Liver (tissue), 3 donors: ENCODE data around the gene FMN2.

ENCODE experiments used
- ATF3 ChIP-seq: IDR thresholded peaks from 2 replicates; pipeline ENCODE4 v1.6.1; 2016; ENCODE audit warnings: antibody characterized with exemption
- CTCF ChIP-seq: fragments of 150-350 bp; IDR thresholded peaks from 2 replicates; pipeline ENCODE4 v1.5.1; 2017; ENCODE audit warnings: improper control_type of control experiment, low read depth, low read length; ENCODE audit not compliant: missing input control
- GABPA ChIP-seq, 2 donors: IDR thresholded peaks in 1 of 2; conservative IDR thresholded peaks in 1 of 2; 2 replicates each; pipeline ENCODE4 v1.6.1; 2016; ENCODE audit warnings: antibody characterized with exemption in 2 of 2, mild to moderate bottlenecking in 1 of 2, moderate library complexity in 1 of 2
- MAX ChIP-seq: IDR thresholded peaks from 2 replicates; pipeline ENCODE4 v1.6.1; 2016; ENCODE audit warnings: antibody characterized with exemption
- NR2F2 ChIP-seq: IDR thresholded peaks from 2 replicates; pipeline ENCODE4 v1.6.1; 2016; ENCODE audit warnings: antibody characterized with exemption
- RAD21 ChIP-seq, 2 donors: IDR thresholded peaks; 2 replicates each; pipeline ENCODE4 v1.6.1; 2016; ENCODE audit warnings: antibody characterized with exemption in 2 of 2, mild to moderate bottlenecking in 2 of 2
- REST ChIP-seq: IDR thresholded peaks from 2 replicates; pipeline ENCODE4 v1.6.1; 2016; ENCODE audit warnings: antibody characterized with exemption, mild to moderate bottlenecking
- RXRA ChIP-seq, 2 donors: IDR thresholded peaks; 2 replicates each; pipeline ENCODE4 v1.6.1; 2017 to 2018; ENCODE audit warnings: antibody characterized with exemption in 2 of 2, mild to moderate bottlenecking in 1 of 2
- SP1 ChIP-seq: IDR thresholded peaks from 2 replicates; pipeline ENCODE4 v1.6.1; 2018; ENCODE audit warnings: antibody characterized with exemption, mild to moderate bottlenecking
- TAF1 ChIP-seq: conservative IDR thresholded peaks from 2 replicates; pipeline ENCODE4 v1.6.1; 2016; ENCODE audit warnings: antibody characterized with exemption, mild to moderate bottlenecking
- YY1 ChIP-seq: IDR thresholded peaks from 2 replicates; pipeline ENCODE4 v1.6.1; 2016; ENCODE audit warnings: antibody characterized with exemption, mild to moderate bottlenecking
- ZBTB33 ChIP-seq: IDR thresholded peaks from 2 replicates; pipeline ENCODE4 v1.6.1; 2016; ENCODE audit warnings: antibody characterized with exemption
- donor health status: healthy.
- donor health status: healthy.

GRCh38 chr1:240363914-240364313 is 272.2 kb downstream of the FMN2 start:
- TF ChIP-seq YY1 (no peak), CTCF (no peak), TAF1 (no peak), RAD21 (IDR thresholded peaks at IDR 0.05) (no peak), GABPA (IDR thresholded peaks at IDR 0.05 in 1 of 2, conservative IDR thresholded peaks at IDR 0.05 in 1 of 2) (no peak), NR2F2 (no peak), SP1 (no peak), REST (no peak), MAX (no peak), ATF3 (no peak), ZBTB33 (no peak), RXRA (IDR thresholded peaks at IDR 0.05) (no peak)
